ENCODE measurements around the gene ATP2A3.

Gene ATP2A3

DNA sequence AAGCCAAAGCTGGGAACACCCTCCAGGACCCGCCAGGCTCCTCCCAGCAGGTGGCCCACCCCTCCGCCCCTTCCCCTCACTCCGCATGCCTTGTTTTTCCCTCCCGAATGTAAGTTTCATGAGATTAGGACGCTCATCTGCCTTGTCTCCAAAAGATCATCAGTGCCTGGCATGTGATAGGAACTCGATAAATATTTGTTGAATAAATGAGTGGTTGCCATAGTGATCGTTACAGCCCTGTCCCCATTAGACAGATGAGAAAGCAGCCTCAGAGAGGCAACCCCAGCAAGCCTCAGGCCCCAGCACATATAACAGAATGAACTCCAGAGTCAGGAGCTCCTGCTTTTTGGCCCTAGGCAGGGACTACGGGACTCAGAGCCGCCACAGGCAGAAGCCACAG lies 76.4 kb downstream of the ATP2A3 start:
- DNase-seq = no peak

- no peak for DNase-seq
These were observed 76.8 kb downstream of the ATP2A3 start for GRCh38 chr17:3887394-3887793.

GRCh38 chr17:3886776-3887175 lies 77.5 kb downstream of the ATP2A3 start:
- DNase-seq = peak; percentile 54

- DNase-seq = no peak
These were observed 78.3 kb downstream of the ATP2A3 start for GRCh38 chr17:3885970-3886369.

- no peak for DNase-seq
These were observed 79.0 kb downstream of the ATP2A3 start for GRCh38 chr17:3885271-3885670.

DNA sequence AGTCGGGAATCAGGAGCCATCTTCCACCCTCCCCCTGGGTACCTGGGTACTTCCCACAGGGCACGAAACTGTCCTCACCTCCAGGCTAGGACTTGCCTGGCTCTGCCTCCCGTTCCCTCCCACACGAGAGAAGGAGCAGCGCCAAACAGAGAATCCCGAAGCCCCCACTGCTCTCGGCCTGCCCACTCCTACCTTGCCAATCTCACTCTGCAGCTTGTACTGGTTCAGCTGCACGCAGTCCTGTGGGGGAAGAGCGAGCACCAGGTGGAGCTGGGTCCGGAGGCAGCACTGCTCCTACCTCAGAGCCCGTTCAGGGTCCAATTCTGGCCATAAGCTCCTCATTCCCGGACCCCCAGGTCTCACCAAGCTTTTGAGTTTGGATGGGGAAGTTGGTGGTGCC lies 80.0 kb downstream of the ATP2A3 start:
- no peak for DNase-seq

DNA sequence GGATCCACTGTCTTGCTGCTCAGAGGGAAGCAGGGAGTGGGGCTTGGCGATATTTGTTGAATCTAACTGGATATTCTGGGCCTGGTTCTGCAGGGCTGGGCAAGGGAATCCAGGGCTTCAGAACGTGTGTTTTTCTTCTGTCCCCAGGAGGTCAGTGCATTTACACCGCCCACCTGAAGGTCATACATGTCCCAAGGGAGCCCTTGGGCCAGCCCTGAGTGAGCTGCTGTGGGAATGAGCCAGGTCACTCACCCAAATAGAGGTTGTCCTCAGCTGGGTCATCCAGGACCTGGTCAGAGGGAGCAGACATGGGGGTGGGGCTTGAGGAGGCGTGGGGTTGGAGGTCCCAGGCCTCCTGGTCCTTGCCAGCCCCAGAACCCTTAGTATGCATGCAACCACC lies 82.0 kb downstream of the ATP2A3 start:
- no peak for DNase-seq

GRCh38 chr17:3880983-3881382 lies 83.3 kb downstream of the ATP2A3 start:
- no peak for DNase-seq

GRCh38 chr17:3879591-3880417 lies 84.4 kb downstream of the ATP2A3 start:
- DNase-seq = no peak

DNA sequence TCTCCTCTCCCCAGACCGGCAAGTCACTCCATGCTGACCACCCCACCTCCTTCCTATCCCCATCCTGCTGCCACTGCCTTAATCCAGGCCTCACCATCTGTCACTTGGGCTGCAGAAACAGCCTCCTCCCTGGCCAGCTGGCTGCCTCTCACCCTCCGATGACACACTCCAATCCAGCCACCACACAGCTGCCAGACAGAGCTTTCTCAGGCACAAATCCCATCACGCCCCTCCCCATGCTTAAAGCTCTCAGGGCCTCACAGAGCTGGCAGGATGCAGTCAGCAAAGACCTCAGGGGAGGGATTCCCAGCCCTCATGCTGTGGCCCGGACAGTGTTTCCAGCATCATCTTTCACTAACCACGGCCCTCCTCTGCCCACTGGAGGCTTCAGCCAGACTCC lies 85.1 kb downstream of the ATP2A3 start:
- no peak for DNase-seq

DNA sequence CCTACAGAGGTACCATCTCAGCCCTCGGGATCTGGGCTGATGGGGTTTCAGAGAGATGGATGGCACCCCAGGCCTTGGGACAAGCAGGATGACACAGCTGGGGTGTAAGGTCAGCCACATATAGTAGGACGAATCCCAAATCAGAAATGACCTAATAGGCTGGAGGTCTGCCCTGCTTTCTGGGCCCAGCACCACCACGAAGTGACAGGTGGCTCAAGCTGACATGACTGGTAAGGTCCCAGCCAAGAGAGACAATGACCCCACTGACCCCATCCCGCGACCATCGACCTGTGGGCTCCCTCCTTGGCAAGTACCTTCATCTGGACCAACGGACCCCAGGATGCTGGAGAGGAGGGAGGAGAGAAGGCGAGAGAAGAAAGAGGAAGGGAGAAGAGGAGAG lies 87.0 kb downstream of the ATP2A3 start:
- no peak for DNase-seq

DNA sequence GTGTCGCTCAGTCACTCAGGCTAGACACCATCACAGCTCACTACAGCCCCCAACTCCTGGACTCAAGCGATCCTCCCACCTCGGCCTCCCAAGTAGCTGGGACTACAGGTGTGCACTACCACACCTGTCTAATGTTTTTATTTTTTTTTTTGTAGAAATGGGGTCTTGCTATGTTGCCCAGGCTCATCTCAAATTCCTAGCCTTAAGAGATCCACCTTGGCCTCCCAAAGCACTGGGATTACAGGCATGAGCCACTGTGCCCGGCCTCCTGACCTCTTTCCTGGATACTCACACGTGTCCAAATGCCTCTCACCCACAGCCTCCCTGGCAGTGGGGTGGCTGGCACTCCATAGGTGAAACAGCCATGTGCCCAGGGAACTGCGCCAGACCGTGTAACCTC lies 88.9 kb downstream of the ATP2A3 start:
- DNase-seq = no peak
